ENCODE results near the gene SLC7A6. TPM values are rescaled to one million over a fixed set of nuclear protein-coding genes. Genes with fewer than 3 reads are reported as not detected.
A peak's percentile ranks its signal among the peaks of the same experiment; 100 is the strongest.

SLC7A6 gene
- total RNA-seq, 4 donors from 2014 or later = 23.4 to 55.6 (median 37.4) TPM

DNA sequence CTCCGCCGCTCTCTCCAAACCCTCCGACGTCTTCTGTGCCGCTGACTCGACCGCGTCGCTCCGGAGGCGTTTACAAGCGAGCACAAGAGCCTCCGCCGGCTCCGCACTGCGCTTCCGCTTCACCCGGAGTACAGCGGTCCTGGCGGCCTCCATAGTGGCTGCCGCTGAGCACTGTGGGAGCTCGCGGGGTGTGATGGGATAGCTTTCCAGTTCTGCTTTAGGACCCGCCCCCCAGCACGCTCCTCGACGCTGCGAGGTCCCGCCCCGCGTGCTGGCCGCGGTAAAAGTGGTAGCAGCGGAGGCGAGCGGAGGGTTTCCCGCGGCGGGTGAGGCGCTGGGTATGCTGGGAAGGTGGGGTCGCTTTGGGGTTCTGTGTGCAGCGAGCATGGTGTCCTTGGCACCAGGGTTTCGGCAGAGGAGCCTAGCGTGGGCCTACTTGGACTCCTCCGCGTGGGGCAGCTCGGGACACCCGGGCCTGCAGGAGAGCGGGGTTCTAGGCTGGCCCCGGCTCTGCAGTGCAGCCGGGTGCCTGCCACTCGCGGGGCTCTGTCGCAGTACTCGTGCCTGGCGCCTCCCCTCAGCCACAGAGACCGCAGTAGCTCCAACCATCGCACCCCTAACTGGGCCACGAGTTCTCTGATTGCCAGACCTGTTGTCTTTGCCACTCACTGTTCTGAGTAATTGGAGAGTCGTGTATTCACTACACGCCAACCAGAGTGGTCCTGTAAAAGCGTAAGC, 46.6 kb downstream of the SLC7A6 start, which contains the start of the genes PRMT7 and SLC7A6OS:
Gene PRMT7 (plus strand): TSS at position 246 of the 738 bp plus-strand sequence. CDS start 4,961 bp downstream, outside the sequence.
Gene SLC7A6OS (minus strand): TSS at position 173 of the 738 bp plus-strand sequence. CDS start 20 bp downstream, at position 153.
- TF ChIP-seq, protein P1, sequence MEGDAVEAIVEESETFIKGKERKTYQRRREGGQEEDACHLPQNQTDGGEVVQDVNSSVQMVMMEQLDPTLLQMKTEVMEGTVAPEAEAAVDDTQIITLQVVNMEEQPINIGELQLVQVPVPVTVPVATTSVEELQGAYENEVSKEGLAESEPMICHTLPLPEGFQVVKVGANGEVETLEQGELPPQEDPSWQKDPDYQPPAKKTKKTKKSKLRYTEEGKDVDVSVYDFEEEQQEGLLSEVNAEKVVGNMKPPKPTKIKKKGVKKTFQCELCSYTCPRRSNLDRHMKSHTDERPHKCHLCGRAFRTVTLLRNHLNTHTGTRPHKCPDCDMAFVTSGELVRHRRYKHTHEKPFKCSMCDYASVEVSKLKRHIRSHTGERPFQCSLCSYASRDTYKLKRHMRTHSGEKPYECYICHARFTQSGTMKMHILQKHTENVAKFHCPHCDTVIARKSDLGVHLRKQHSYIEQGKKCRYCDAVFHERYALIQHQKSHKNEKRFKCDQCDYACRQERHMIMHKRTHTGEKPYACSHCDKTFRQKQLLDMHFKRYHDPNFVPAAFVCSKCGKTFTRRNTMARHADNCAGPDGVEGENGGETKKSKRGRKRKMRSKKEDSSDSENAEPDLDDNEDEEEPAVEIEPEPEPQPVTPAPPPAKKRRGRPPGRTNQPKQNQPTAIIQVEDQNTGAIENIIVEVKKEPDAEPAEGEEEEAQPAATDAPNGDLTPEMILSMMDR (IDR thresholded peaks at IDR 0.05) = no peak
- TF ChIP-seq POLR2A (IDR thresholded peaks at IDR 0.05) = no peak
- peak; percentile 86 to 97 for DNase-seq (ENCODE audit: low spot score in 2 of 2)
- 1% methylated on average over 20 to 21 of the region's 62 CpGs for WGBS, 2 donors
- intact Hi-C loops (cut with DNase I; ENCODE audit: low total_unique reads) = no loop called here
- peak within 1 kb of the TSS; percentile 88 for H3K4me3 ChIP-seq (ENCODE audit: low read depth, poor library complexity, severe bottlenecking)

DNA sequence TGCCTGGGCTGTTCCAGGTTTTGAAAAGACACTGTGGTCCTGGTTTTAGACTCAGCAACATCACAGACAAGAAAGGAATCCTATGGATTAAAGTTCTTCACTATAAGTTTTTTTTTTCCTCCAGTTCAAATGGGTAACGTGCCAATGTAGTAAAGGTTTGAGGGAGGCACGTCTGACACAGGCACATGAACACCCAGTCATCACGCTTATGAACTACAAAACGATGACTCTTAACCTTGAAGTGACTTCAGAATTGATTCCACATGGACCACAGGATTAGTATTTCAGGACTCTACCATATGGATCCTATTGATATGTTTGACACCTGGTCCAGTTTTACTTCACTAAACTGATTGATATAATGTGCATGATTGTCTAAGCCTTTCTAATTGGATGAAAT, 48.8 kb downstream of the SLC7A6 start:
- TF ChIP-seq, protein P1 (IDR thresholded peaks at IDR 0.05) = no peak
- TF ChIP-seq POLR2A (IDR thresholded peaks at IDR 0.05) = no peak
- no peak for DNase-seq (ENCODE audit: low spot score in 2 of 2)
- H3K4me3 ChIP-seq (ENCODE audit: low read depth, poor library complexity, severe bottlenecking) = no peak overlapping the region
- intact Hi-C loops (cut with DNase I; ENCODE audit: low total_unique reads) = no loop called here
- 75 to 85% methylated on average over 4 of the region's 4 CpGs for WGBS, 2 donors

DNA sequence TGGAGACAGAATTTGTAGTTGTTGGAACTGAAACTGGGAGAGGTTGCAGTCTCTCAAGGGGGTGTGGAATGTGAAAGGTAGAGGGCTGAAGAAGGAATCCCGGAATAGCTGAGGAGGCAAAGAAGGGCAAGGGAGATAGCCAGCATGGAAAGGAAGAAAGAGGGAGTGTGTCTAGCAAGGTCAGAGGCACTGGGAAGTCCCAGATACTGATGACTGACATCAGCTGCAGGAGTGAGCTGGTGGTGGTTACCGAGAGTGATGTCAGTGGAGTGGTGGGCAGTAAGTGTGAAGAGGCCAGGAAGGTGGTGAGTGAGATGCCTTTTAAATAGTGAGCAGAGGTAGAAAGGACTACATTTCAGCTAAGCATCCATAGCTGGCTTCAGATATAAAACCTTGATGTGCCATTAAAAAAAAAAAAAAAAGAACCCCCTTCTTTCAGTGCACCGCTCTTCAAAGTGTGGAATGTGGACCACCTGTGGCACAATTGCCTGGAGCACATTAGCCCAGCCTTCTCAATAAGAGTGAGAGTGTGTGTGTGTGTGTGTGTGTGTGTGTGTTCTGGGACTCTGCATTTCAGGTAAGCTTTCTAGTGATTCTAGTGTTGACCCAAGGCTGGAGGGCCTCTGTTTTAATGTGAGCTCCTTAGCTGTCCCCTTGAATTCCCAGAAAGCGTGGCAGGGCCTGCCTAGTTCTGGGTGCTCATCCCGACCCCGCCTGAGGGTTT, 55.0 kb downstream of the SLC7A6 start:
- TF ChIP-seq POLR2A (IDR thresholded peaks at IDR 0.05) = no peak
- TF ChIP-seq, protein P1 (IDR thresholded peaks at IDR 0.05) = no peak
- 84 to 92% methylated on average over 6 of the region's 6 CpGs for WGBS, 2 donors
- intact Hi-C loops (cut with DNase I; ENCODE audit: low total_unique reads) = no loop called here
- DNase-seq (ENCODE audit: low spot score in 2 of 2) = no peak
- no peak overlapping the region for H3K4me3 ChIP-seq (ENCODE audit: low read depth, poor library complexity, severe bottlenecking)

DNA sequence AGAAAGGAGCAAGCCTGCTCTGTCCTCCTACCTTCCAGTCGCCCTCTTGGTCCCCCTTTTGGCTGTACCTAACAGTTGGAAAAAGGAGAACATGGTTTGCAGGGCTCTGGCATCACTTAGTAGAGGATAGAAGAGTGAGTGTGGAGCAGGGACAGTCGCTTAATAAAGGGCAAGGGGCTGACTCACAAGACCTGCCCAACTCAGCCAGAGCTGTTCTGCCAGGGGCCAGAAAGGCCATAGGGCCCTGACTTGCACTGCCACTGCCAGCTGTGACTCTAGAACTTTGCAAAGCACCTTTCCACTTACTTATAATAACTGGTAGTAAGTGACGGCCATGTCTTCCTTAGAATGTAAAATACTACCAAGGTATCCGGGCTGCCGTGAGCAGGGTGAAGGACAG, 60.0 kb downstream of the SLC7A6 start:
- H3K4me3 ChIP-seq (ENCODE audit: low read depth, poor library complexity, severe bottlenecking) = no peak overlapping the region
- intact Hi-C loops (cut with DNase I; ENCODE audit: low total_unique reads) = no loop called here
- TF ChIP-seq, protein P1 (IDR thresholded peaks at IDR 0.05) = no peak
- TF ChIP-seq POLR2A (IDR thresholded peaks at IDR 0.05) = no peak
- DNase-seq (ENCODE audit: low spot score in 2 of 2) = no peak
- 85 to 96% methylated on average over 5 of the region's 5 CpGs for WGBS, 2 donors

DNA sequence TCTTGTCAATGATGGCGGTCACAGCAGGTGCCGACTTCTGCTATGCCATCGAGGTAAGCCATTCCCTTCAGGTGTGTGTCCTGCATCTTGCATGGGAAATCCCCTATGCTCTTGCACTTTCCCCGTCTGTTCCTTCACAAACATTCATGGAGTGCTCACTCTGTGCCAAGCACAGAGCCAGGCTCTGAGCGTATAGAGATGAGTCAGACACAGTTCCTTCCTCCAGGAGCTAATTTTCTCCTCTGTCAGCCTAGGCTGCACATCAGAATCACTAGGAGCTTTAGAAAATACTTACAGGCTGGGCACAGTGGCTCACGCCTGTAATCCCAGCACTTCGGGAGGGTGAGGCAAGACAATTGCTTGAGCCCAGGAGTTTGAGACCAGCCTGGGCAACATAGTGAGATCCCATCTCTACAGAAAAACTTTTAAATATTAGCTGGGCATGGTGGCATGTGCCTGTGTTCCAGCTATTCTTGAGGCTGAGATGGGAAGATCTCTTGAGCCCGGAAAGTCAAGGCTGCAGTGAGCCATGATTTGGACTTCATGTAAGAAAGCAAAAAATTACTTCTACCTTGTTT, 60.5 kb downstream of the SLC7A6 start:
- DNase-seq (ENCODE audit: low spot score in 2 of 2) = no peak
- WGBS, 2 donors = 77 to 83% methylated on average over 8 of the region's 8 CpGs
- no peak overlapping the region for H3K4me3 ChIP-seq (ENCODE audit: low read depth, poor library complexity, severe bottlenecking)
- TF ChIP-seq POLR2A (IDR thresholded peaks at IDR 0.05) = no peak
- TF ChIP-seq, protein P1 (IDR thresholded peaks at IDR 0.05) = no peak
- intact Hi-C loops (cut with DNase I; ENCODE audit: low total_unique reads) = loop anchor here (5.0 kb wide), 2 partner anchors 63 to 78 kb away; partner anchors contain the start of genes PLA2G15 and SLC7A6
